Neutrophil (primary cell): ENCODE data around the gene CYB5D1.

Source experiments
- H3K27ac ChIP-seq: fragments of 200-600 bp; sonication (generic); 2 replicates; pipeline ENCODE4 v1.5.1; 2016; ENCODE audit warnings: mild to moderate bottlenecking, moderate library complexity
- H3K27me3 ChIP-seq: fragments of 200-600 bp; sonication (generic); 2 replicates; pipeline ENCODE4 v1.6.0; 2016; ENCODE audit warnings: mild to moderate bottlenecking
- H3K36me3 ChIP-seq: fragments of 200-600 bp; sonication (generic); 2 replicates; pipeline ENCODE4 v1.5.1; 2017
- H3K4me1 ChIP-seq, 2 experiments: fragments of 200-600 bp in 1 of 2; sonication (generic) in 1 of 2; 1 replicate in 1 of 2; 2 replicates in 1 of 2; pipeline versions ENCODE4 v1.5.1 to v1.6.1; 2013 to 2016; ENCODE audit warnings: low read depth in 1 of 2, low read length in 1 of 2, mild to moderate bottlenecking in 1 of 2, moderate library complexity in 1 of 2; ENCODE audit not compliant: control insufficient read depth in 1 of 2, insufficient read depth in 1 of 2
- H3K4me3 ChIP-seq, 2 experiments: fragments of 200-600 bp in 1 of 2; sonication (generic) in 1 of 2; 1 replicate in 1 of 2; 2 replicates in 1 of 2; pipeline ENCODE4 v1.5.1; 2013 to 2016; ENCODE audit warnings: low read depth in 1 of 2, low read length in 1 of 2, mild to moderate bottlenecking in 1 of 2, moderate library complexity in 1 of 2
- H3K9me3 ChIP-seq: fragments of 200-600 bp; sonication (generic); 2 replicates; pipeline ENCODE4 v1.5.1; 2016
- CTCF ChIP-seq: fragments of 200-600 bp; sonication (generic); IDR thresholded peaks from 2 replicates; pipeline ENCODE4 v1.5.1; 2016; ENCODE audit warnings: antibody characterized with exemption

The CYB5D1 gene

GRCh38 chr17:7816926-7817642 lies 40.7 kb upstream of the CYB5D1 start:
- no peaks in the 10 kb centered on the region for H3K27me3 ChIP-seq
- H3K4me1 ChIP-seq, result peaks cover 5 to 7% of the 10 kb centered on the region in 2 experiments
- no peaks in the 10 kb centered on the region for H3K9me3 ChIP-seq
- no peak for TF ChIP-seq CTCF
- H3K27ac ChIP-seq, result no peak overlapping the region
- no peak overlapping the region for H3K4me3 ChIP-seq
- no peaks in the 10 kb centered on the region for H3K36me3 ChIP-seq

GRCh38 chr17:7817643-7817964 lies 40.2 kb upstream of the CYB5D1 start:
- Histone ChIP-seq H3K27me3 (no peaks in the 10 kb centered on the region), H3K27ac (no peak overlapping the region), H3K4me1 (peaks cover 5 to 7% of the 10 kb centered on the region in 2 experiments), H3K9me3 (no peaks in the 10 kb centered on the region), H3K4me3 (no peak overlapping the region), H3K36me3 (no peaks in the 10 kb centered on the region)
- TF ChIP-seq CTCF, result no peak

- Histone ChIP-seq H3K4me3 (no peak overlapping the region), H3K27ac (no peak overlapping the region), H3K27me3 (no peaks in the 10 kb centered on the region), H3K9me3 (no peaks in the 10 kb centered on the region), H3K36me3 (no peaks in the 10 kb centered on the region), H3K4me1 (peaks cover 5 to 7% of the 10 kb centered on the region in 2 experiments)
- TF ChIP-seq CTCF, result no peak
Measured at GRCh38 chr17:7818026-7818425, 39.8 kb upstream of the CYB5D1 start.

GRCh38 chr17:7818746-7819645 lies 38.8 kb upstream of the CYB5D1 start:
- no peaks in the 10 kb centered on the region for H3K36me3 ChIP-seq
- peaks cover 5 to 7% of the 10 kb centered on the region in 2 experiments for H3K4me1 ChIP-seq
- no peak for TF ChIP-seq CTCF
- no peak overlapping the region for H3K4me3 ChIP-seq
- H3K27ac ChIP-seq, result no peak overlapping the region
- H3K27me3 ChIP-seq, result no peaks in the 10 kb centered on the region
- H3K9me3 ChIP-seq, result no peaks in the 10 kb centered on the region

- Histone ChIP-seq H3K9me3 (no peaks in the 10 kb centered on the region), H3K27me3 (no peaks in the 10 kb centered on the region), H3K27ac (no peak overlapping the region), H3K36me3 (no peaks in the 10 kb centered on the region), H3K4me3 (no peak overlapping the region), H3K4me1 (peaks cover 7 to 13% of the 10 kb centered on the region in 2 experiments)
- TF ChIP-seq CTCF, result no peak
Measured at GRCh38 chr17:7820231-7820630, 37.6 kb upstream of the CYB5D1 start.
